PFSK-1 (cell line): ENCODE data around the gene SRSF8.

Experiments
- FOXP2 ChIP-seq: optimal IDR thresholded peaks from 2 replicates; pipeline ENCODE3; 2011; ENCODE audit warnings: borderline replicate concordance, control low read depth, inconsistent platforms; ENCODE audit not compliant: insufficient read depth; ENCODE audit errors: extremely low read length, extremely low read depth
- POLR2AphosphoS5 ChIP-seq: IDR thresholded peaks from 2 replicates; pipeline ENCODE4 v1.6.1; 2012; ENCODE audit warnings: low read depth, mild to moderate bottlenecking, control low read depth, low read length, moderate library complexity
- SIN3A ChIP-seq: IDR thresholded peaks from 2 replicates; pipeline ENCODE4 v1.6.1; 2012; ENCODE audit warnings: mild to moderate bottlenecking, low read length, moderate library complexity, borderline replicate concordance; ENCODE audit not compliant: insufficient read depth
- TAF1 ChIP-seq: IDR thresholded peaks from 2 replicates; pipeline ENCODE4 v1.6.1; 2012; ENCODE audit warnings: low read length, control low read depth, borderline replicate concordance; ENCODE audit not compliant: insufficient read depth
- TF ChIP-seq, protein P1 (sequence below), 2 experiments: IDR thresholded peaks; 2 replicates each; pipeline versions ENCODE4 v1.6.1 to v1.8.0; 2011 to 2012; ENCODE audit warnings: low read depth in 2 of 2, low read length in 2 of 2, control low read depth in 1 of 2, inconsistent platforms in 1 of 2, mild to moderate bottlenecking in 1 of 2, moderate library complexity in 1 of 2; ENCODE audit not compliant: insufficient read depth in 1 of 2

SRSF8 gene

DNA sequence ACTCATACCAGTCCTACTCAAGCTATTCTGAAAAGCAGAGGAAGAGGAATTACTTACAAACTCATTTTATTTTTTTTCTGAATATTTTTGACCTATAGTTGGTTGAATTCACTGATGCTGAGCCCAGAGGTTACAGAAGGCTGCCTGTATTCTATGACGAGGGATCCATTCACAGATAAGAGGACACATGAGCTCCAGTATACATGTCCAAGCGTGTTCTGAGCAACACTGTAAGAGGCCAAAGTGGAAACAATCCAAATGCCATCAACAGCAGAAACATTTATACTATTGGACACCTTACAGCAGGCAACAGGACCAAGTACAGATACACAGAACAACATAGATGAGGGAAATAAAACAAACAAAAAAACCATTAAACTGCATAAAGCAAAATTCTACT is 31.4 kb upstream of the SRSF8 start:
- no peak for TF ChIP-seq TAF1
- no peak for TF ChIP-seq POLR2AphosphoS5
- TF ChIP-seq SIN3A = no peak
- TF ChIP-seq, protein P1, sequence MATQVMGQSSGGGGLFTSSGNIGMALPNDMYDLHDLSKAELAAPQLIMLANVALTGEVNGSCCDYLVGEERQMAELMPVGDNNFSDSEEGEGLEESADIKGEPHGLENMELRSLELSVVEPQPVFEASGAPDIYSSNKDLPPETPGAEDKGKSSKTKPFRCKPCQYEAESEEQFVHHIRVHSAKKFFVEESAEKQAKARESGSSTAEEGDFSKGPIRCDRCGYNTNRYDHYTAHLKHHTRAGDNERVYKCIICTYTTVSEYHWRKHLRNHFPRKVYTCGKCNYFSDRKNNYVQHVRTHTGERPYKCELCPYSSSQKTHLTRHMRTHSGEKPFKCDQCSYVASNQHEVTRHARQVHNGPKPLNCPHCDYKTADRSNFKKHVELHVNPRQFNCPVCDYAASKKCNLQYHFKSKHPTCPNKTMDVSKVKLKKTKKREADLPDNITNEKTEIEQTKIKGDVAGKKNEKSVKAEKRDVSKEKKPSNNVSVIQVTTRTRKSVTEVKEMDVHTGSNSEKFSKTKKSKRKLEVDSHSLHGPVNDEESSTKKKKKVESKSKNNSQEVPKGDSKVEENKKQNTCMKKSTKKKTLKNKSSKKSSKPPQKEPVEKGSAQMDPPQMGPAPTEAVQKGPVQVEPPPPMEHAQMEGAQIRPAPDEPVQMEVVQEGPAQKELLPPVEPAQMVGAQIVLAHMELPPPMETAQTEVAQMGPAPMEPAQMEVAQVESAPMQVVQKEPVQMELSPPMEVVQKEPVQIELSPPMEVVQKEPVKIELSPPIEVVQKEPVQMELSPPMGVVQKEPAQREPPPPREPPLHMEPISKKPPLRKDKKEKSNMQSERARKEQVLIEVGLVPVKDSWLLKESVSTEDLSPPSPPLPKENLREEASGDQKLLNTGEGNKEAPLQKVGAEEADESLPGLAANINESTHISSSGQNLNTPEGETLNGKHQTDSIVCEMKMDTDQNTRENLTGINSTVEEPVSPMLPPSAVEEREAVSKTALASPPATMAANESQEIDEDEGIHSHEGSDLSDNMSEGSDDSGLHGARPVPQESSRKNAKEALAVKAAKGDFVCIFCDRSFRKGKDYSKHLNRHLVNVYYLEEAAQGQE (IDR thresholded peaks at IDR 0.05; ENCODE audit: insufficient read depth in 1 of 2, low read depth in 2 of 2, low read length in 2 of 2) = no peak
- no peak for TF ChIP-seq FOXP2

DNA sequence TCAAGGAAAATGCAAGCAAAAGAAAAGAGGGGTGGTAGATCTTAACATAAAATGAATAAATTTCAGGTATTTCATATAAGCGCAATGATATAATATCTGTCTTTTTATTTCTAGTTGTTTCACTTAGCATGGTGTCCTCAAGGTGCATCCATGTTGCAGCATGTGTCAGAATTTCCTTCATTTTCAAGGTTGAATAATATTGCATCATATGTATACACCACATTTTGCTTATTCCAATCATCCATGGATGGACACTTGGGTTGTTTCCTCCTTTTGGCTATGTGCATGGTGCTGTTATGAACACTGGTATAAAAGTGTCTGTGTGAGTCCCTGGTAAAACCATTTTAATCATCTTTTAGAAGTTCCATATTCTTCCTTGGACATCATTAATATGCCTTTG is 24.5 kb upstream of the SRSF8 start:
- TF ChIP-seq POLR2AphosphoS5 (no peak), TAF1 (no peak), FOXP2 (no peak), SIN3A (no peak)
- TF ChIP-seq, protein P1 (IDR thresholded peaks at IDR 0.05; ENCODE audit: insufficient read depth in 1 of 2, low read depth in 2 of 2, low read length in 2 of 2) = no peak

GRCh38 chr11:95042906-95043305 is 23.8 kb upstream of the SRSF8 start:
- TF ChIP-seq FOXP2 (no peak), SIN3A (no peak), TAF1 (no peak), POLR2AphosphoS5 (no peak)
- TF ChIP-seq, protein P1 (IDR thresholded peaks at IDR 0.05; ENCODE audit: insufficient read depth in 1 of 2, low read depth in 2 of 2, low read length in 2 of 2) = no peak

- TF ChIP-seq, protein P1 (IDR thresholded peaks at IDR 0.05; ENCODE audit: insufficient read depth in 1 of 2, low read depth in 2 of 2, low read length in 2 of 2) = no peak
- TF ChIP-seq FOXP2 = no peak
- TF ChIP-seq TAF1 = no peak
Observed at GRCh38 chr11:95044010-95044409, 22.7 kb upstream of the SRSF8 start.

DNA sequence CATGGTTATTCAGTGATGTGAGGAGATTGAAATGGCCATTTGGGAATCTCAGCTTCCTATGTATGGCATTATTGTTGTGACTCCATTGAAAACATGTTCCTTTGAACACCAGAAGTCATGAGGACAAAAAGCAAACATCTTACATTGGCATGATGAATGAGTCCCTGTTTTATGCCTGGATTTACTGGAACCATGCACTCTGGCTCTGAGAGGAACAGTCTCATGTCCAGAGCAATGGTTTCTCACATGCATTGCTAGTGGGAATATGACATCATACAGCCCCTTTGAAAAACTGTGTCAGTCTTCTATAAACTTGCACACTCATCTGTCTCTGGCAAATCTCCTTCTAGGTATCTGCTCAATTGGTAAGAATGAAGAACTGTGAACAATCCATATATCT is 20.9 kb upstream of the SRSF8 start:
- TF ChIP-seq POLR2AphosphoS5 (no peak), FOXP2 (no peak), SIN3A (no peak), TAF1 (no peak)
- TF ChIP-seq, protein P1 (IDR thresholded peaks at IDR 0.05; ENCODE audit: insufficient read depth in 1 of 2, low read depth in 2 of 2, low read length in 2 of 2) = no peak
